SKM-1 treated with dmso at 0.1 percent for 144 hours (cell line): Measurements from ENCODE around the gene PID1.
"Not testable (repeated sequence)": the region's sequence is repeated elsewhere in the genome, so short reads cannot be mapped to it uniquely, and the experiment has no call there.

Source experiments
- DNase-seq: peaks from one replicate; lab custom pipeline; 2025; ENCODE audit not compliant: unreplicated experiment; lab: John Stamatoyannopoulos, UW

The PID1 gene

GRCh38 chr2:229220254-229220653 lies 50.8 kb downstream of the PID1 start:
- no peak for DNase-seq

GRCh38 chr2:229218329-229218921 lies 52.7 kb downstream of the PID1 start:
- no peak for DNase-seq

GRCh38 chr2:229212241-229212640 lies 58.8 kb downstream of the PID1 start:
- no peak for DNase-seq

GRCh38 chr2:229210641-229211040 lies 60.4 kb downstream of the PID1 start:
- DNase-seq, result no peak

GRCh38 chr2:229206548-229206947 lies 64.5 kb downstream of the PID1 start:
- no peak for DNase-seq

- DNase-seq, result no peak
Observed at GRCh38 chr2:229205704-229206103, 65.4 kb downstream of the PID1 start.

- DNase-seq, result no peak
Observed at GRCh38 chr2:229202646-229203045, 68.4 kb downstream of the PID1 start.

GRCh38 chr2:229201521-229201920 lies 69.6 kb downstream of the PID1 start:
- no peak for DNase-seq

- DNase-seq, result no peak
Observed at GRCh38 chr2:229199267-229199666, 71.8 kb downstream of the PID1 start.

- DNase-seq, result no peak
Observed at GRCh38 chr2:229196448-229196847, 74.6 kb downstream of the PID1 start.

GRCh38 chr2:229195346-229195947 lies 75.6 kb downstream of the PID1 start:
- no peak for DNase-seq

- DNase-seq, result no peak
Observed at GRCh38 chr2:229193281-229193680, 77.8 kb downstream of the PID1 start.

- no peak for DNase-seq
Observed at GRCh38 chr2:229191413-229191812, 79.7 kb downstream of the PID1 start.

- DNase-seq, result not testable (repeated sequence)
Observed at GRCh38 chr2:229187123-229187522, 84.0 kb downstream of the PID1 start.

GRCh38 chr2:229181641-229182040 lies 89.4 kb downstream of the PID1 start:
- no peak for DNase-seq

- no peak for DNase-seq
Observed at GRCh38 chr2:229180658-229181057, 90.4 kb downstream of the PID1 start.

GRCh38 chr2:229179628-229180027 lies 91.5 kb downstream of the PID1 start:
- no peak for DNase-seq

GRCh38 chr2:229178706-229179105 lies 92.4 kb downstream of the PID1 start:
- DNase-seq, result no peak

- no peak for DNase-seq
Observed at GRCh38 chr2:229178117-229178516, 93.0 kb downstream of the PID1 start.

- no peak for DNase-seq
Observed at GRCh38 chr2:229176136-229176535, 95.0 kb downstream of the PID1 start.

GRCh38 chr2:229175497-229175863 lies 95.6 kb downstream of the PID1 start:
- DNase-seq, result no peak

- DNase-seq, result no peak
Observed at GRCh38 chr2:229174794-229175496, 96.1 kb downstream of the PID1 start.
